HUDEP-2 (cell line): ENCODE results near the gene LAP3.

Experiments
- DNase-seq, 76 experiments: peaks; one replicate each; lab custom pipeline; 2025; ENCODE audit not compliant: unreplicated experiment in 76 of 76; lab: John Stamatoyannopoulos, UW

The LAP3 gene

GRCh38 chr4:17614416-17615299 is 37.7 kb downstream of the LAP3 start, which contains the start of gene MED28:
Gene MED28, plus strand, starts transcription at chr4:17614641. Its CDS starts 14 bp downstream, at chr4:17614655.
- DNase-seq, result peak; percentile 3 to 94 (median 87)

DNA sequence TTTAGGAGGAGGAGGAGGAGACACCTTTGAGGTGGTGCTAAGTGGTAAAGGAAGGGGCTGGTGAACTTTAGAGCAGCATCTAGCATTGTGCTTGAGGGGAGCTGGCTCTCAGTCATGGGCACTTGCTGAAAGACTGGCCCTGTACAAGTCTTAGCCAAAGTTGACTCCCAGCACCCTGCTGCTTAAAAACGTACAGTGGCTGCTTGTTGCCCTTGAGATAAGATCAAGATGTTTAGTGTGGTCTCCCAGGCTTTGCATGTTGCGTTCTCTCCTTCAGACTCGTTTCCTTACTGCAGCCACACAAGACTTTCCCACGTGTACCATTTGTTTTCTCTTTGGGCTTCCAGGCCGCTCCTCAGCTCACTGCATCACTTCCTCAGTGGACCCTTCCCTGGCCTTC is 39.3 kb downstream of the LAP3 start:
- DNase-seq, result peak in 2 of 76 experiments; percentile 9 to 14

GRCh38 chr4:17618926-17619325 is 41.9 kb downstream of the LAP3 start:
- no peak for DNase-seq

DNA sequence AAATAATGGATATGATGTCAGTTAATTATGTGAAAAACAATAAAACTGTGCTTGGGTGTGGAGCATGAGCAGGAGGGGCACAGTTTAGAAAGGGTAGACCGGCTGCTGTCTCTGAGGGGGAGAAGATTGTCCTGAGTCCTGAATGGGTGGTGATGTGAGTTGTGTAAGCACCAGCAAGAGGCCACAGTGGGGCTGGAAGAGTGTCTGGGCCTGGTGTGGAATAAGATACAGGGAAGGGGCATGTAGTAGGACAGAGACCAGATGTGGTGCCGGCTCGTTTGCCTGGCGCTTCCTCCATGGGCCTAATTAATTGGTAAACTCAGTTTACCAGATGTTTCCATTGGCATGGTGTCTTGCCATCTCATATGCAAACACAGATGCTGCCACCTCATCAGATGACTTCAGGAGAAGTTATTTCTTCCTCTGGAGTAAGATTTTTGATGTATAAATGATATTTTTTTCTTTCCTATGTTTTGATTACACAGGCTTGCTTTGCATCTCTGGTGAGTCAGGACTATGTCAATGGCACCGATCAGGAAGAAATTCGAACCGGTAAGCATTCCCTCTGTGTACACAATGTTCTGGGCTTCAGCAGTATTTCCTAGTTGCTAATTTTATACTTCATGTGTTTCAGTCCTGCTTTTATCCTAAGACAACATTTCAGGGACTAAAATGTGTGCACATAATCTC is 42.6 kb downstream of the LAP3 start:
- DNase-seq, result no peak

DNA sequence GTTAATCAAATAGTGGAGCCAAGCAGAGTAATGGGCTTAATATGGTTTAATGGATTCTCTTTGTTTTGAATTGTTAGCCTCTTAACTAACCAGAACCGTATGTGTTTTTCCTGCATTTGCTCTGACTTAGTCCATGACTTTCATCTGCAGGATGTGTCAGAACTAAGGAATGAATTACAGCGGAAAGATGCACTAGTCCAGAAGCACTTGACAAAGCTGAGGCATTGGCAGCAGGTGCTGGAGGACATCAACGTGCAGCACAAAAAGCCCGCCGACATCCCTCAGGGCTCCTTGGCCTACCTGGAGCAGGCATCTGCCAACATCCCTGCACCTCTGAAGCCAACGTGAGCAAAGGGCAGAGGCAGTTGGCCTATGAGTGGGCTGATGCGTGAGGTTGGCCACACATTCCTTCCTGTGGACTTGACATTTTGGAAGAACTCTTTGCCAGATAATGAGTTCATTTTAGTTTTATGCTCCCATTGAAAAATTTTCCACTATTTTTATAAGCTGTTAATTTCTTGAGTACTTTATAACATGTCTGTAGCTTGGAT is 46.5 kb downstream of the LAP3 start:
- DNase-seq, result no peak

GRCh38 chr4:17624821-17625220 is 47.8 kb downstream of the LAP3 start:
- DNase-seq, result no peak

DNA sequence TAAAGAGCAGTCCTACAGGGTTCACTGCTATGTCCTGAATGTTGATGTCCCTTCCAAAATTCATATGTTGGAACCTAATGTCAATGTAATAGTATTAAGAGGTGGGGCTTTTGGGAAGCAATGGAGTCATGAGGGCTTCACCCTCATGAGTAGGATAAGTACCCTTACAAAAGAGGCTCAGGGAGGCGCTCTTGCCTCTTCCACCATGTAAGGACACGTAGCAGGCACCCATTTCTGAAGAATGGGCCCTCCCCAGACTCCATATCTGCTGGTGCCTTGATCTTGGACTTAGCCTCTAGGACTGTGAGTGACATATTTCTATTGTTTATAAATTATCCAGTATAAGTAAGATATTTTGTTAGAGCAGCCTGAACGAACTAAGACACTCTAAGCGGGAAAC is 53.2 kb downstream of the LAP3 start:
- no peak for DNase-seq

- no peak for DNase-seq
Observed at GRCh38 chr4:17633600-17633999, 56.6 kb downstream of the LAP3 start.

- no peak for DNase-seq
Observed at GRCh38 chr4:17635056-17635455, 58.1 kb downstream of the LAP3 start.

DNA sequence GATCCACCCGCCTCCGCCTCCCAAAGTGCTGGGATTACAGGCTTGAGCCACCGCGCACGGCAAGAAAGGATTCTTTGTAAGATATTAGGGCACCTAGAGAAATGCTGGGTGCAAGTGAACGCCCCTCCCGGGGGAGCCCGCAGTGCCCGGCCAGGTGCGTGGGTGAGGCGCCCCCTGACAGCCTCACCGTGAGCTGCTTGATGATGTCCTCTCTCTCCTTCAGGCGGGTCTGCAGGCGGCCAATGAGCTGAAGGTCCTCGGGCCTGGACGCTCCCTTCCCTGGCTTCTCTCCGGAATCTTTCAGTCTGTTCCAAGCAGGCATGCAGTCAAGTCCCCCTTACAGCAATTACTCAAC is 59.3 kb downstream of the LAP3 start:
- no peak for DNase-seq

GRCh38 chr4:17636696-17637622 is 60.0 kb downstream of the LAP3 start:
- peak in 66 of 76 experiments; percentile 4 to 78 (median 49) for DNase-seq

- no peak for DNase-seq
Observed at GRCh38 chr4:17639136-17639535, 62.1 kb downstream of the LAP3 start.

DNA sequence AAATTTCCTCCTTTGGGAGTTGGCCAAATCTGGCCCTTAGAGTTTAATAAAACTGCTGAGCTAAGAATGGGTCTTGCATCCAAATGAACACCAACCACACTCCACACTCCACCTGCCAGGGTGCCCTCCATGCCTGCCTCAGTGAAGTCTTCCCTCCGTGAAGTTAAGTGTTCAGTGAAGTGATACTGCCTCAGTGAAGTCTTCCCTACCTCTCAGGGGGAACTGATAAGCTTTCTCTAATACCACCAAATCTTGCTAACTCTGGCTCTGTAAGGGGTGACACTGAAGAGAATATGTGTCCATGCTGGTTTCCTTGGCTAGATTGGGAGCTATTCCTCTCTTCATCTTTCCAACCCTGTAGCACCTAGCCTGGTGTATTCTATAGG is 65.4 kb downstream of the LAP3 start:
- DNase-seq, result no peak

- DNase-seq, result no peak
Observed at GRCh38 chr4:17646693-17647092, 69.7 kb downstream of the LAP3 start.

- DNase-seq, result no peak
Observed at GRCh38 chr4:17647176-17647806, 70.3 kb downstream of the LAP3 start.

DNA sequence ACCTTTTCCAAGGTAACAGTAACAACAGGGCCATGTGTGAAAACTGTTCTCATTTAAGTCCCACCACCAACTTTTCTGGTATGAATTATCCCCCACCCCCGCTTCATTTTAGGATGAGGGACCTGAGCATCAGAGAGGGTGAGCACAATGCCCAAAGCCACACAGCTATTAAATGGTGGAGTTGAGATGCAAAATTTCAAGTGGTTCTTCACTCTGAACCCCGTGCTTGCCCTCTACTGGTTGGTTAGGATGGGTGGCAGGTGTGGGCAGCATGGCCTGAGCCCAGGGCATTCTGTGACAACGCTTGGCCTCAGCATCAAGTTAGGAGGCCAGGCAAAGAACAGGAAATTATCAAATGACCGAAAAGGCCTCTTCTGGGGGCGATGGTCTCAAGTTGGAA is 70.9 kb downstream of the LAP3 start:
- peak in 3 of 76 experiments; percentile 3 to 4 (median 3) for DNase-seq

GRCh38 chr4:17650406-17650805 is 73.4 kb downstream of the LAP3 start:
- DNase-seq, result no peak

DNA sequence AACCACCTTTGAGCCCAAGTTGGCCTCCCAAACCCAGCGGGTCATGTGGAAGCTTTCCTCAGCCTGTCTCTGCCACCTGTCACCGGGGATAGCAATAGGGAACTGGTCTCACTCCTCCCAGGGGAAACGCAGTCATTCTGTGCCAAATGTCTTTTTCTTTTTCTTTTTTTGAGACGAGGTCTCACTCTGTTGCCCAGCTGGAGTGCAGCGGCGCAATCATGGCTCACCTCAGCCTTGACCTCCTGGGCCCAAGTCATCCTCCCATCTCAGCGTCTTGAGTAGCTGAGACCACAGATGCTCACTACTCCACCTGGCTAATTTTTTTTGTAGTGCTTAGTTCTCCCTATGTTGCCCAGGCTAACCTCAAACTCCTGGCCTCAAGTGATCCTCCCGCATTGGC is 77.7 kb downstream of the LAP3 start:
- no peak for DNase-seq

- no peak for DNase-seq
Observed at GRCh38 chr4:17657090-17657489, 80.1 kb downstream of the LAP3 start.
